A549 (cell line): ENCODE measurements around the gene A2ML1.

Experiments used
- CTCF ChIP-seq: fragments of >200 bp; sonication (Bioruptor Twin); formaldehyde crosslinking; IDR thresholded peaks from 3 replicates; pipeline ENCODE4 v1.5.1; 2016
- FOSL2 ChIP-seq, 2 experiments: fragments of 450-650 bp in 1 of 2; fragments of >200 bp in 1 of 2; sonication (Bioruptor Twin) in 1 of 2; formaldehyde crosslinking; IDR thresholded peaks; 2 replicates each; pipeline versions ENCODE4 v1.5.0 to v1.6.1; 2016 to 2020; ENCODE audit warnings: mild to moderate bottlenecking in 1 of 2, moderate library complexity in 1 of 2
- HMGXB4 ChIP-seq: fragments of 250-450 bp; sonication (Bioruptor Pico); IDR thresholded peaks from 2 replicates; pipeline ENCODE4 v1.5.0; 2021; ENCODE audit warnings: mild to moderate bottlenecking, moderate library complexity, borderline replicate concordance
- MAX ChIP-seq: IDR thresholded peaks from 2 replicates; pipeline ENCODE4 v1.6.1; 2012
- POLR2A ChIP-seq: IDR thresholded peaks from 2 replicates; pipeline ENCODE4 v1.6.1; 2012; ENCODE audit warnings: mild to moderate bottlenecking, low read length
- SMC3 ChIP-seq: fragments of >200 bp; sonication (Bioruptor Twin); formaldehyde crosslinking; IDR thresholded peaks from 3 replicates; pipeline ENCODE4 v1.6.1; 2018; ENCODE audit warnings: inconsistent platforms

GRCh38 chr12:8917751-8918150 is 95.3 kb downstream of the A2ML1 start:
- no peak for TF ChIP-seq HMGXB4 (CRISPR knock-in tag)
- TF ChIP-seq CTCF: no peak
- TF ChIP-seq FOSL2 (IDR thresholded peaks at IDR 0.05): no peak
- TF ChIP-seq FOSL2 (CRISPR knock-in tag; IDR thresholded peaks at IDR 0.05): no peak
- no peak for TF ChIP-seq MAX
- TF ChIP-seq POLR2A: no peak
- no peak for TF ChIP-seq SMC3
